Kidney tubule cell (primary cell): ENCODE results near the gene SLC17A8.
"Not testable (repeated sequence)": the region's sequence is repeated elsewhere in the genome, so short reads cannot be mapped to it uniquely, and the experiment has no call there.

Experiments used
- DNase-seq: peaks from one replicate; pipeline ENCODE4 v3.0.0-alpha.2; 2018; ENCODE audit warnings: low spot score

Gene SLC17A8

DNA sequence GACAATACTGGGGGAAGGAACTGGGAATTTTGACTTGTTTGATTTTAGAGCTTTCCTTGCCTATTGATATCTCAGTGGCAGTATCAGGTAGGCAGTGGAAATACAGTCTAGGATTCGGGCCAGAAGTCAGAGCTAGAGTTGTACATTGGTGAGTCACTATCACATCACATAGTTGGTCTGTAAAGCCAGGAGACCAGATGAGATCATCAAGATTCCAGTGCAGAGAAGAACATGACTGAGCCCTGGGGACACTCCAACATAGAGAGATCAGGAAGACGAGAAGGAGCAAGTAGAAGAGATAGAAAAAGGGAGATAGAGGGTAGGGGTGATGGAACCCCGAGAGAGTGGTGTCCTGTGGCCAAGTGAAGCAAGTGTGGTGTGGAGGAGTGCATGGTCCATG, 70.2 kb downstream of the SLC17A8 start:
- peak; percentile 92 for DNase-seq

DNA sequence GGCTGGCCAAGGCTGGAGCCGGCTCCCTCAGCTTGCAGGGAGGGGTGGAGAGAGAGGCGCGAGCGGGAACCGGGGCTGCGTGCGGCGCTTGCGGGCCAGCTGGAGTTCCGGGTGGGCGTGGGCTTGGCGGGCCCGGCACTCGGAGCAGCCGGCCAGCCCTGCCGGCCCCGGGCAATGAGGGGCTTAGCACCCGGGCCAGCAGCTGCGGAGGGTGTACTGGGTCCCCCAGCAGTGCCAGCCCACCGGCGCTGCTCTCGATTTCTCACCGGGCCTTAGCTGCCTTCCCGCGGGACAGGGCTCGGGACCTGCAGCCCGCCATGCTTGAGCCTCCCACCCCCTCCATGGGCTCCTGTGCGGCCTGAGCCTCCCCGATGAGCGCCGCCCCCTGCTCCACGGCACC, 73.4 kb downstream of the SLC17A8 start:
- not testable (repeated sequence) for DNase-seq

DNA sequence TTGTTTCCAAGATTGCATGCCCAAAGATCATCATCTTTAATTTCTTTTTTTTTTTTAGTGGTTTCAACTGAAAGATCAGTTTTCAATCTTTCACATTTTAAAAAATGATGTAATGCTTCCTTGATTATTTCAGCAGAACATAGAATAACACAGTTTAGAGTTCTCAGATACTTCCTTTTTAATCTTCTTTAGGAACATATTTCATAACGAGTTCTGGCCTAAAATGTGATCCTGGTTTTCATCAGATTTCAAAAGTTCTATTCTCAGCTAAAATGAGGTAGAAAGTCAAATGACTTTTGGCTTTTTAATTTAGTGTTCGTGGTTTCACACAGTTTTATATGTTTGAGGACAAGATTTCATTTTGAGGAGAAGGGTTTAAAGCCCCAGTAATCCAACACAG, 76.8 kb downstream of the SLC17A8 start:
- no peak for DNase-seq

DNA sequence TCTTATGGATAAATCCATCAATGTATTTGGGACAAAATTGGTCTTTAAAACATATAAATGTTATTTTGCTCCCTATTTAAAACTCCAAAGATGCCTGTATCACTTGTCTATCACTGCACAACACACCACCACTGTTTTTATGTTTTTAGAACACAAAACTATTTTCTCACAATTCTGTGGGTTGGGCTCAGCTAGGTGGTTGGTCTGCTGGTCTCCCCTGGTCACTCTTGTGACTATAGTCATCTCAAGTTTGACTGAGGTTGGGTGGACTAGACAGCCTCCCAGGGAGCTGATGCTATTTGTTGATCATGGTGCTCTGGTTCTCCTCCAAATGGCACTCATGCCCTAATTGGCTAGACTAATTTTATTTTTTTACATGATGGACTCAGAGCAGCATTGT, 77.3 kb downstream of the SLC17A8 start:
- no peak for DNase-seq

DNA sequence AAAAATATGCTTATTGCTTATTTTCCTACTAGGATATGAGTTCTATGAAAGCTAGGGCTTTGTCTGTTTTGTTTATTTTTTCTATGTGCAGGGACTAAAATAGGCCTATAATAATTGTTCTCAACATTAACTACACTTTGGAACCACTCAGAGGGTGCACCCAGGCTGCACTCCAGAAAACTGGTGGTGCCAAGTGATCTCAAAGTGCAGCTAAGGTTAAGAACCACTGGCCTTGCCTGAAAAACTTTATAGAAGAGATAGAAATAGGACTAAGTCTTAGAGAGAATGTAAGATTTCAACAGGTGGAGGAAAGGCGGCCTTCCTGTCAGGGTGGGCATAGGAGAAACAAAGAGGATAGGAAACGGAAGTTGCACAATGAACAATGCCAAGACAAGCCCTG, 79.1 kb downstream of the SLC17A8 start:
- no peak for DNase-seq

DNA sequence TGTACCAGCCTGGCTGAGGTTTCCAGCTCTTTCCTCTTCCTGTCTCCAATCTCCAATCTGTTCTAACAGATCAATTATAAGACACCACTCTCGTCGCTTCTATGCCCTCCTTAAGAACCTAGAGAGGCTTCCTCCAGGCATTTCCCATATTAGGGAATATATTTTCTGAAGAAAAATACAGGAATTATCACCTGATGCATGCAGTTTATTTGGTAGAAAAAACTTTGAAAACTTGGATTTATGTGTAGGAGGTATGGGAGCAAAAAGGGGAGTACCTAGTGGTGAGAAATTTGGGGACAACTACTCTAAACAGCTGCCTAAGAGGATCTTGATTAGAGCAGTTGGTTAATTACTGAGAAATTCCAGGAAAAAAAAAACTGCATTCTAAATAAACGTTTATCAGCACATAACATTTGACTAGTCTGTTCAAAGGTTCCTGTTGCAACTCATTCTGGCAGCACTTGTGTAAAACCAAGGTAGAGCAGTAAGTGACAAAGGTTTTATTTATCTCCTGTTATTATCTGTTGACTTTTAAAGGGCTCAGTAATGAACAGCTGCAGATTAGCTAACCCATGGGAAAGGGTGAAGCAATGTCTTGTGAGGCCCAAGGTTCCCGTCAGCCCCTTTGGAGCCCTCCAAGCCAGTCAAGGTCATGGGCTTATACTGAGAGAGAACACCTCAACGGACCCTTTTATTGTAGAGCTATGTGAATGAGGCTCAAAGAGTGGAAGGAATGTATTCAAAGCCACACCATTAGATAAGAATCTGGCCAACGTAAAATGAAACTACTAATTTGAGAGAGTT, 80.4 kb downstream of the SLC17A8 start:
- no peak for DNase-seq

DNA sequence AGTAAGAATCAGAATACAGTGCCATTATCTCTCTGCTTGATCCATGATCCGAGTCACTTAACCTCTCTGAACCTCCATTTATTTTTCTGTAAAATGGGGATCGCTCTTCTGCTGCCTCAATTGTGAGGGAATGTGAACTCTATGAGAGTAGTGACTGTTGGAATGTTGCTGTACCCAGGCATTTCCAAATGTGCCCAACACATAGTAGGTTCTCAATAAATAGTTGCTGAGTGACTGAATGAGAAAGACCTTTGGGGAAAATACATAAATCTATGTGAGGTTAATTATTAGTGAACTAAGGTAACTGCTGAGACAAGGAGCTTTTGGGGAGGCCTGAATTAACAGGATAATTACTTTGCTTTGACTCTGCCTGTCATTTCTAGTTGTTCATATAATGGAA, 82.9 kb downstream of the SLC17A8 start:
- DNase-seq: no peak

DNA sequence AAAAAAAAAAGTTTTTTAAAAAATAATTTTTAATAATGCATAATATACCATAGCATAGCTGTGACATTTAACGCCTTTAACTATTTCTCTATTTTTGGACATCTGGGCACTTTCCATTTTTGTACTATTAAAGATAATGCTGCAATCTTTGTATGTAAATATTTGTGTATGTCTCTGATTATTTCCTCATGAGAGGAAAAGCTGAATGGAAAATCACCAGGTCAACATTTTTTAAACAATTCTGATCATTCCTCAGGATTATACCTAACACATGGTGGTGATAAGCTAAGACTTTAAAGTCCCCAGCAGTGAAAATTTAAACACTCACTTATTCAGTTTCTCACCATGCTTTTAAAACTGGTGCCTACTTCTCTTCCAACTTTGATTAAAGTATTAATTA, 85.5 kb downstream of the SLC17A8 start:
- DNase-seq: no peak

DNA sequence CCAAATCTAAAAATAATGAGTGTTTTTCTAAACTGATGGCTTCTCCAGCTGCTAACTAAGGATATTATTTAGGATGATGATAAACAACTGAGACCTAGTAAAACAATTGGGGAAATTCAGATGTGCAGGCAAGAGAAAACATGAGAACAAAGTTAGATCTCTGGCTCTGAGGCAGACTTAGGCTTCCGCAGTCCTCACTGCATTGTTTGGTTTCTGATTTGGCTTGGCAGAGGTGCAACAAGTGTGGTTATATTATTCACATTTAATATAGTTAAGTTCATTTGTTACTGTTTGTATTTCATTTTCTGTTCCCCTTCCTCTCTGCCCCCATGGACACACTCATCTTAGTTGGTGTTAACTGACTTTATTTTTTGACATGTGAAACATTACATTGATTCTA, 86.6 kb downstream of the SLC17A8 start:
- no peak for DNase-seq

DNA sequence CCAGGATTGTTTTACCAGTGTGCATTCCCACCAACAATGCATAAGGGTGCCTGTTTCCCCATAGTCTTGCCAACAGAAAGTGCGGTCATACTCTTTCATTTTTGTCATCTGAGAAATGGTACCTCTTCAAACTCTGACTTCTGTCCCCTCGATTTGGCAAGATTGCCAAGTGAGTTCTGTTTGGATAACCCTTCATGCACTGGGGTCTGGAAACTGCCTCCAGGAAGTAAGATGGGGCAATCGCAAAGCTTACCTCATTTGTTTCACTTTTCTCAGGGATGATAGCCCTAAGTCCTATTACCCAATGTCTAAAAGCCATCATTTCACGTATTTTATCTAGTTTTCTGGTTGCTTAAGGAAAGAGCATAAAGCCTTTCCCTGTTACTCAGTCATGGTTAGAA, 88.2 kb downstream of the SLC17A8 start:
- DNase-seq: no peak

DNA sequence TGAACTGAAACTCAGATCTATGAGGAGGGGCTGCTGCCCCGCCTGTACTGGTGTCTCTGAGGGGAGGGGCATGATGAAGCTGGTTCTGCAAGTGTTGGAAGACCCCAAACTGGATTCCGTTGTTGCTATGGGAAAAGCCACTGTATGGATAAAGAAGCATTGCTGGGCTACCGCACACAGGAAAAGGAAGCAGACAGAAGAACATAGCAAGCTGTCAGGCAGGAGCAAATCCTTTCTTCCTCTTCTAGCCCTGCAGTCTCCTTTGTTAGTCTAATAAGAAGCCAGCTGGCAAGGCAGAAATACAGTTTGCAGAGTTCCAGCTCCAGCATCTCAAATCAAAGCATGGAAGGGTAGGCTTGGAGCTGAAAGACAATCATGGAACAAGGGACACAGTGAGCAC, 90.5 kb downstream of the SLC17A8 start:
- DNase-seq: no peak

DNA sequence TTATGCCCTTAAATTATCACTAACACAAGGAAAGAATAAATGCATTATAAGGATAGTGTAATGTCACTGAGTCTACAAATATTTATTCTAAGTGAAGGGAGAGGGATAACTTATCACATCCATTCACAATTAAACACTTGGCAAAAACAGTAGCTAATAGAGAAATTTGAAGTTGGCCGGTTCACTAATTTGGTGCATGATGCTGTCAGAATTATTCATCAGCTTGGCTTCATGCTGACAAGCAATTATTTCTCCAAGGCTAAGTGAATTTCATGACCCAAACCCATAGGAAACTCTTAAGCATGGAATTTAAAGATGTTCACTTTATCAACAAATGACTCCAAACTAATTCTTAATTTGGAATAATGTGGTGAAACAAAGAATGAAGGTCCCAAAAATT, 91.8 kb downstream of the SLC17A8 start:
- no peak for DNase-seq

DNA sequence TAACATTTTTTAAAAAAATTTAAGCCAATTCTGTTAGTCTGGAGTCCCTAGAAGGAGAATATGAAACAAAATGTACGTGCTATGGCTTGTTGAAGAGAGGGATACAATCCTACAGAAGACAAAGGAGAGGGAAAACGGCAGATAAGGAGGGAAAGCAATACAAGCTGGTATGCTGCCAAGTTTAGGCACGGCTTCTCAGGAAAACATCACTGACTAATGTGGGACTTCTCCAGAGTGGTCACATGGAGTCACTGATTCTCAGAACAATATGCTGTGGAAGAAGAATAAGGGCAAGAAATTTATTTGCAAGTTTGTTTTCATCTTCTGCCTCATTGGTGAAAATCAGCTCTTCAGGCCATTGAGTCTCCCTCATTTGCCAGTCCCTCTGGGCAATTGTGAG, 93.9 kb downstream of the SLC17A8 start:
- peak; percentile 6 for DNase-seq

DNA sequence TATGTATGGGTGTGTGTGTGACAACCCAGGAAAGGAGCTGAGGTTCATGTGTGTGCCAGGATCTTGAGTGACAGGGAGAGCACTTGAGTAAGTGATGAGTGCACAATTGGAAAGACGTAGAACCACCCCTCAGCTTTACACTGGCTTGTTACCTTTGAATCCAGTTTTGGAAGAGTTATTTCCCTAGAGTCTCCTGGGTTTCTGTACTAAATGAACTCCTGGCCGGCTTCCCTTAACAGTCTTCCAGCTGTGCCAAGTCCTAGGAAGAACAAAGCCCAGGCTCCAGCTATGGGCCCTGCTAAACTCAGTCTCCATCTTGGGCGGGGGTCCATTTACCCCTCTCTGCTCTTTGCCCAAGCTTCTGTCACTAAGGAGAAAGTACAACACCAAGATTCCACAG, 97.1 kb downstream of the SLC17A8 start:
- no peak for DNase-seq

DNA sequence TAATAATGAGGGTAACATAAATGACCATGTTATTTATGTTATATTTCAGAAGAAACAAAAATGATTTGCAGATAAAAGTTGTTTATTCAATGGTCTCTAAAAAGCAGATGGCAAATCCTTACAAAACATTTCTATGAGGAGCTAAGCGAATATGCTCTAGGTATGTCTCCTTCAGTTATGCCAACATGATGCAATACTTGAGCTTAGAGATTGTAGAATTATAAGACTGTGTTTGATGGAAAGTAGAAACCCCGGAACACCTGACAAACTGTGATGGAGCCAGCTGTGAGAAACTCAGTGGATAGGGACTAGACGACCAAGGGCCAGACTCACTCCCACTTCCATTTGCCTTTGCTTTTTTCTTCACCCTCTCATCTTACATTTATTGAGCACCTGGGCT, 99.0 kb downstream of the SLC17A8 start:
- DNase-seq: no peak

DNA sequence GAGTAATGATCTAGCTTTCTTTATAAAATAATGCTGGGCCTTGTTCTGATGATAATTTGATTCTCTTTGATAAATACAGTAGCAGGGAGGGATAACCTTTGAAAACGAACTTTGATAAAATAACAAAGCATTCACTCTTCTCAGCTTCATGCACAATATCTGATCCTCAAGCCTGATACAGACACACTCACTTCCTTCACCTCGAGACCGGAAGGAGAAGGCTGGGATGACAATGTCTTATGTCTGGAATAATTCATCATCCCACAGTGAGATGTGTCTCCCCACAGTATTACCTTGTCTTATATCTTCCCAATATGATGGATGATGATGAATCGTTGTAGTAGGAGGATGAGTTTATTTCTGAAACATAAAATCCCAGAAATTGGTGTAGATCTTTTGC, 101.3 kb downstream of the SLC17A8 start:
- DNase-seq: no peak

DNA sequence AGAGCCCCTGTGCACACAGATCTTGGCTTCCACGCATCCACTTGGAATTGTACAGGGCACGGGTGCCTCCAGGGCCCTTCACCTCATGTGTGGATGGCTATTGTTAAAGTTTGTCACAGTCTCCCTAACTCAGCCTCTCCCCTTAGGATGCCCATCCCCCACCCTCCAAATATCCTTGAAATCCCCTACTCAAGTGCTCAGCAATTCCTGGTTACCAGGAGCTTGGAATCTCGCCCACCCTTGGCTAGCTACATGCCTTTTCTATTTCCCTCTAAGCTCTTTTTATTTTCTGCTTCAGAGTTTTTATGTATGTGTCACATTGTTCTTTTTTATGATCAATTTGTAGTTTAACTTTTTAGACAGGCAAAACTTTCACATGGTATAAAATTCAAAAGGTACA, 103.8 kb downstream of the SLC17A8 start:
- no peak for DNase-seq

DNA sequence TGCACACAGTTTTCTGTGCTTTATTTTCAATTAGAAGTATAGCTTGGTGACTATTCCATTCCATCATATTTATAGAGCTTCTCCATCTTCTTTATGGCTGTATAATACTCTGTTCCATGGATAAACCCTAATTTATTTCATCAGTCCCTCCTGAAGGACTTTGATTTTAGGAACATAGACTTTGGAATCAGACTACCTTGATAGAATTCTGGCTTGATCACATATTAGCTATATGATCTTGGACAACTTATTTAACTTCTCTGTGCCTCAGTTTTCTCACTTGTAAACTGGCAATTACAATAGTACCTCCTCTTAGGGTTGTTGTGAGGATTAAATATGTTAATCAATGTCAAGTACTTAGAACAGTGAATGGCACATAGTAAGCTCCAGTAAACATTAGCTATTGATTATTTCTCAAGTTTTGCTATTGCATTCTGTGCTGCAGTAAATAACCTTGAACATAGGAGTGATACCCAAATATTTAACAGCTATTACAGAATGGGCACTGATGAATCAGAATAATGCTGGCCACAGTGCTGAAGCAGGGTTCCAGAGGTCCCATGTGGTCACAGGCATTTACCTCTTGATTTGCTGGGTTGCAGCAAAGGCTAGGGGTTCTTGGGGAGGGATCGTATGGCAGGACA, 104.6 kb downstream of the SLC17A8 start:
- DNase-seq: no peak

DNA sequence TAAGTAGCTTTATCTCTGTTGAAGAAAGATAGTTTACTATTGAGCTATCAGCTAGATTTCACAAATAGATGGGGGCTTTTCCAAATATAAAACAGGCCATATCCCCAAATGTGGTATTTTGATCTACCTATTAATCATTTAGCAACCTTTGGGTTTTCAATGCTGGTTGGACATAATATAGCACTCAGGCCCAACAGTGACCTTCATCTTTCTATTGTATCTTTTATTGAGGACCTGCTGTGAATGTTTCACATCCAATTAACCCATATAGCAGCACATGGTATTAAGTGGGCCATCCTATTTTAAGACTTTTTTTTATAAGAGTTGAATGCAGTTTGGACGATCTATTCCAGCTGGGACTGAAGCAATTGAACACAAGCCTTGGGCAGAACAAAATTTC, 106.8 kb downstream of the SLC17A8 start:
- DNase-seq: no peak

DNA sequence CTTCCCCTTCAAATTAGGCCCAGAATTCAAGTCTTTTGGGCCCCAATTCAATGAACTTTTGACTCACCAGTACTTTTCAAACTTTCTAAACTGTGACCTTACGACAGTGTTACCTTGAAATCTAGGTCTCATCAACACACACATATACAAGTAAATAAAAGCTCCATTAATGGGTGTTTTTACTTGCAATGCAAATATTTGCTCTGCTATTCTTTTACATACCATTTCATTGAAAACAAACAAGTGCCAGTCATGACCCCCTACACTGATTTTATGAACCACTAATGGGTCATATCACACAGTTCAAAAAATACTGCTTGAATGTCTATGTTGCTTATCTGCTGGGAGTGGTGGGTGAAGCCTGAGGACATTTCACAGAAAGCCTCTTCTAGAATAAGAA, 107.7 kb downstream of the SLC17A8 start:
- DNase-seq: no peak

DNA sequence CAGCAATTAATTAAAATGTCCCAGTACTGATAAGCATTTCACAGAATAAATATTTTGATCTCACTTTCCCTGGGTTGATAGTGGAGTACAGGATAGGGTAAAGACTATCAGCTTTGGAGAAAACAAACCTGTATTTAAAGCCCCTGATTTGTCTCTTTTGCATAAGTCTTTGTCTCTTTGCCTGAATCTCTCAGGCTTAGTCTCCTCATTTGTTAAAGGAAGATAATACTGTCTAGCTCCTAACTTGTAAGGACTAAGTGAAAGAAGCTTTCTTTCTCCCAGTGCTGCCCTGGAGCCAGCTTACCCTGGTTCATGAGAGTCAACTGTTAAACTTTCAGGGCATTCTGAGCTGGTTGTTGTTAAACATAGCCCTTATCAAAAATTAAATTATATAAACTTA, 111.3 kb downstream of the SLC17A8 start:
- DNase-seq: no peak
